Skeletal muscle cell (primary cell): Measurements from ENCODE around the gene SZRD1.
A peak's percentile ranks its signal among the peaks of the same experiment; 100 is the strongest.

ENCODE experiments used
- DNase-seq: peaks from one replicate; pipeline ENCODE4 v3.0.0-alpha.2; 2010; ENCODE audit warnings: low read depth
- H3K4me3 ChIP-seq: 2 replicates; pipeline ENCODE4 v1.5.1; 2011; ENCODE audit warnings: low read depth, mild to moderate bottlenecking, control low read depth, low read length, moderate library complexity

SZRD1 gene

GRCh38 chr1:16433030-16433429, 66.0 kb downstream of the SZRD1 start:
- no peak for DNase-seq

DNA sequence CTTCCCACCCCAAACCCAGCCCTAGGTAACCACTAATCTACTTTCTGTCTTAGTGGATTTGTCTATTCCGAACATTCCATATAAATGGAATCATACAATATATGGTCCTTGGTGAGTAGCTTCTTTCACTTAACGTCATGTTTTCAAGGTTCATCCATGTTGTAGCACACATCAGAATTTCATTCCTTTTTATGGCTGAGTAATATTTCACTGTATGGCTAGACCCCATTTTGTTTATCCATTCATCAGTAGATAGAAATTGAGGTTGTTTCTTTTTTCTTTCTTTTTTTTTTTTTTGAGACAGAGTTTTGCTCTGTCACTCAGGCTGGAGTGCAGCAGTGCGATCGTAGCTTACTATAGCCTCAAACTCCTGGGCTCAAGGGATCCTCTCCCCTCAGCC, 67.0 kb downstream of the SZRD1 start:
- no peak for DNase-seq
- H3K4me3 ChIP-seq, result no peak overlapping the region

More at GRCh38 chr1:16433030-16433429, 66.0 kb downstream of the SZRD1 start:
- no peak overlapping the region for H3K4me3 ChIP-seq

GRCh38 chr1:16434501-16434900, 67.5 kb downstream of the SZRD1 start:
- H3K4me3 ChIP-seq, result no peak overlapping the region
- no peak for DNase-seq

- no peak for DNase-seq
- no peak within 1 kb of the TSS for H3K4me3 ChIP-seq
Measured at GRCh38 chr1:16436946-16437474, 70.0 kb downstream of the SZRD1 start, which contains the start of gene SPATA21. Gene SPATA21 (minus strand): TSS chr1:16437424. CDS start chr1:16431371, 6,053 bp downstream.

GRCh38 chr1:16438516-16438915, 71.5 kb downstream of the SZRD1 start:
- no peak for DNase-seq
- H3K4me3 ChIP-seq, result no peak overlapping the region

DNA sequence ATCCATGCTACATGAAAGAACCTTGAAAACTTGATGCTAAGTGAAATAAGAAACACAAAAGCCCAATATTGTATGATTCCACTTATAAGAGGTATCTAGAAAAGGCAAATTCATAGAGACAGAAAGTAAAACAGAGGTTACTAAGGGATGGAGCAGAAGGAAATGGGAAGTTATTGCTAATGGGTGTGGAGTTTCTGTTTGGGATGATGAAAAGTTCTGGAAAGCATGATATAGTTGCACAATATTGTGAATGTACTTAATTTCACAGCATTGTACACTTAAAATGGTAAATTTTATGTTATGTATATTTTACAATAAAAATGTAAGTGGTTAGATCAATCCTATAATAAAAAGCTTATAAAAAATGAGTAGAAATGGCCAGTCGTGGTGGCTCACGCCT, 71.9 kb downstream of the SZRD1 start:
- DNase-seq, result no peak
- H3K4me3 ChIP-seq, result no peak overlapping the region

DNA sequence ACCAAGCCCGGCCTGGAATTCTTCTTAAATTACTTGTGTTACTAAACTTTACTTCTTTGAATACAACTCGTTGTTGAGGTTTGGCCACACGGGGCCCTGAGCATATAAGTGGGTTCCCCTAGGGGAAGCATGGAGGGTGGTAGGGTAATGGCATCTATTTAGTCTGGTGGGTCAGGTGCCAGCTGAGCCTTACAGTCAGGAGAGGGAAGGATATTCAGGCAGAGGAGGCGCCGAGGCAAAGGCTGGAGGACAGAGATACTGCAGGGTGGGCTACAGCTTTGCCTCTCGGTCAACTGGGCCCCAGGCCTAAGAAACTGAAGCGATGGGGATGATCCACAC, 73.1 kb downstream of the SZRD1 start:
- DNase-seq, result no peak
- peak overlapping the region; percentile 100 for H3K4me3 ChIP-seq

GRCh38 chr1:16440470-16441281, 73.6 kb downstream of the SZRD1 start, which contains the start of gene NECAP2:
Gene NECAP2 (plus strand): TSS chr1:16440724. CDS start chr1:16440762, 38 bp downstream.
- peak within 1 kb of the TSS; percentile 100 for H3K4me3 ChIP-seq

GRCh38 chr1:16441282-16441665, 74.2 kb downstream of the SZRD1 start:
- no peak for DNase-seq
- peak overlapping the region; percentile 100 for H3K4me3 ChIP-seq

More at GRCh38 chr1:16440470-16441281, 73.6 kb downstream of the SZRD1 start, which contains the start of gene NECAP2:
- DNase-seq, result peak; percentile 68

GRCh38 chr1:16442265-16442664, 75.2 kb downstream of the SZRD1 start:
- DNase-seq, result no peak
- H3K4me3 ChIP-seq, result no peak overlapping the region

DNA sequence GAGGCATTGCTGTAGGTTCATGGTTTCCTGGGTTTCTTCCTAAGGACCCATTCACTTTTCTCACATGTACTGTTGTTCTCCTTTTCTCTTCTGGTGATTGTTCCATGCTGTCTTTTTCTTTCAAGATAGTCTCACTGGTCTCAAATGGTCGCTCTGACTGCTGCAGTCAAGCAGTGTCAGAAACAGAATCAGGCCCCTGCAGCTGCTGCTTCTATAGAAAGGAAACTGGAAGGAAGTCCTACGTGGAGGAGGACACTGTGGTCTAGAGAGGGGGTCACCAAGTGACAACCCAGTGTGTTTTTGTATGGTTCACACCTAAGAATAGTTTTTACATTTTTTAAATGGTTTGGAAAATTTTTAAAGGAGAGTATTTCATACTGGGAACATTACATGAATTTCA, 75.9 kb downstream of the SZRD1 start:
- no peak for DNase-seq
- no peak overlapping the region for H3K4me3 ChIP-seq

- DNase-seq, result no peak
- H3K4me3 ChIP-seq, result no peak overlapping the region
Measured at GRCh38 chr1:16443975-16444770, 77.1 kb downstream of the SZRD1 start.

- no peak for DNase-seq
- no peak overlapping the region for H3K4me3 ChIP-seq
Measured at GRCh38 chr1:16445052-16445451, 78.0 kb downstream of the SZRD1 start.

DNA sequence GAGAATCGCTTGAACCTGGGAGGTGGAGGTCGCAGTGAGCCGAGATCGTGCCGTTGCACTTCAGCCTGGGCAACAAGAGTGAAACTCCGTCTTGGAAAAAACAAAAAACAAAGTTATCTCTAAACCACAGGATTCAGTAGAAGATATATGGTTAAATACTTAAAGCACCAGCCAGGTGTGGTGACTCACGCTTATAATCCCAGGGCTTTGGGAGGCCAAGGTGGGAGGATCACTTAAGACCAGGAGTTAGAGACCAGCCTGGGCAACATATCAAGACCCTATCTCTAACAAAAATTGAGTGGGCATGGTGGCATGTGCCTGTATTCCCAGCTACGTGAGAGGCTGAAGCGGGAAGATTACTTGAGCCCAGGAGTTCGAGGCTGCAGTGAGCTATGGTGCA, 79.1 kb downstream of the SZRD1 start:
- no peak overlapping the region for H3K4me3 ChIP-seq

GRCh38 chr1:16447641-16448040, 80.6 kb downstream of the SZRD1 start:
- no peak overlapping the region for H3K4me3 ChIP-seq

More for the DNA sequence above, 79.1 kb downstream of the SZRD1 start:
- DNase-seq, result no peak

More at GRCh38 chr1:16447641-16448040, 80.6 kb downstream of the SZRD1 start:
- no peak for DNase-seq
